Thymus (tissue), 11 donors: ENCODE results near the gene NOS1. TPM values are rescaled to one million over a fixed set of nuclear protein-coding genes. Genes with fewer than 3 reads are reported as not detected.

ENCODE experiments used
- DNase-seq, 9 donors: peaks; one replicate each; pipeline ENCODE4 v3.0.0-alpha.2; 2013; ENCODE audit warnings: low spot score in 9 of 9, low read depth in 6 of 9, missing footprints in 1 of 9
- H3K27ac ChIP-seq, 2 donors: one replicate each; pipeline ENCODE4 v1.5.1; 2013; ENCODE audit warnings: control low read depth in 1 of 2, low read depth in 1 of 2, low read length in 1 of 2, mild to moderate bottlenecking in 1 of 2, moderate library complexity in 1 of 2
- H3K27me3 ChIP-seq, 2 donors: one replicate each; pipeline ENCODE4 v1.5.1; 2013; ENCODE audit warnings: low read length in 1 of 2; ENCODE audit not compliant: control insufficient read depth in 2 of 2, insufficient read depth in 1 of 2
- H3K36me3 ChIP-seq, 2 donors: one replicate each; pipeline ENCODE4 v1.5.1; 2013; ENCODE audit warnings: low read length in 1 of 2, mild to moderate bottlenecking in 1 of 2, moderate library complexity in 1 of 2; ENCODE audit not compliant: control insufficient read depth in 2 of 2, insufficient read depth in 2 of 2
- H3K4me1 ChIP-seq, 2 donors: one replicate each; pipeline ENCODE4 v1.5.1; 2013; ENCODE audit warnings: low read length in 2 of 2; ENCODE audit not compliant: control insufficient read depth in 2 of 2, insufficient read depth in 2 of 2
- H3K4me3 ChIP-seq, 2 donors: one replicate each; pipeline ENCODE4 v1.5.1; 2013; ENCODE audit warnings: low read length in 2 of 2, control low read depth in 1 of 2, mild to moderate bottlenecking in 1 of 2
- H3K9me3 ChIP-seq, 2 donors: one replicate each; pipeline ENCODE4 v1.5.1; 2013; ENCODE audit warnings: low read length in 1 of 2, mild to moderate bottlenecking in 1 of 2; ENCODE audit not compliant: control insufficient read depth in 2 of 2, insufficient read depth in 1 of 2
- WGBS: extraction: QIAGEN DNeasy Blood & Tissue Kit; methylation state at CpG from one replicate; pipeline ENCODE4 v1.1.7; 2013; 5-methylcytosine and 5-hydroxymethylcytosine counted together
- polyA plus RNA-seq: library from polyadenylated mRNA; stranded (reverse); fragments of 200-250 nt; gene quantifications from one replicate; pipeline ENCODE4 v1.2.3, GENCODE V29; 2013
- total RNA-seq: library from RNA; stranded (reverse); fragments of 120-200 nt; gene quantifications from one replicate; pipeline ENCODE4 v1.2.4, GENCODE V29; 2013
- donor health status: healthy.

NOS1 gene
- total and polyA plus RNA-seq, 2 donors = 0.05 to 0.23 TPM

DNA sequence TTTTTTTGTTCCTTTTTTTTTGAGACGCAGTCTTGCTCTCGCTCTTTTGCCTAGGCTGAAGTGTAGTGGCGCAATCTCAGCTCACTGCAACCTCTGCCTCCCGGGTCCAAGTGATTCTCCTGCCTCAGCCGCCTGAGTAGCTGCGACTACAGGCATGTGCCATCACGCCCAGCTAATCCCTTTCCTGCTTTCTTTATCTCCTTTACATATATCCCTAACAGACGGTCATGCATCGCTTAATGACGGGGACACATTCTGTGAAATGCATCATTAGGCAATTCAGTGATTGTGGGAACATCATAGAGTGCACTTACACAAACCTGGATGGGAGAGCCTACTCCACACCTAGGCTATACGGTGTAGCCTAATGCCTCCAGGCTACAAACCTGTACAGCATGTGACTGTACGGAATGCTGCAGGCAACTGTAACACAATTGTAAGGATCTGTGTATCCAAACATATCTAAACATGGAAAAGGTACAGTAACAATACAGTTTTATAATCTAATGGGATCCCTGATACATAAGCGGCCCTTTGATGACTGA, 32.8 kb downstream of the NOS1 start:
- 88% methylated on average over 13 of the region's 13 CpGs for WGBS
- Histone ChIP-seq H3K27me3 (peaks cover 0 to 7% of the 10 kb centered on the region in 2 donors), H3K36me3 (no peaks in the 10 kb centered on the region), H3K27ac (no peak overlapping the region), H3K9me3 (no peaks in the 10 kb centered on the region), H3K4me3 (no peak overlapping the region), H3K4me1 (no peaks in the 10 kb centered on the region)
- no peak for DNase-seq

DNA sequence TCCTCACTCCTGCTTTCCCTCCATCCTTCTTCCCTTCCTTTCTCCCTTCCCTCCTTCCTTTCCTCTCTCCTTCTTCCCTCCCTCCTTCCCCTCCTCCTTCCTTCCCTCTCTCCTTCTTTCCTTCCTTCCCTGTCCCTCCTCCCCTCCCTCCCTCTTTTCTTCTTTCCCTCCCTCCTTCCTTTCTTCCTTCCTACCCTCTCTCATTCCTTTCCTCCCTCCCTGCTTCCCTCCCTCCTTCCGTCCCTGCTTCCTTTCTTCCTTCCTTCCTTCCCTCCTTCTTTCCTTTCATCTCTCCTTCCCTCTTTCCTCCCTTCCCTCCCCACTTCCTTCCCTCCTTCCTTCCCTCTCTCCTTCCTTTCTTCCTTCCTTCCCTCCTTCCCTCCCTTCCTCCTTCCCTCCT, 39.0 kb downstream of the NOS1 start:
- Histone ChIP-seq H3K4me3 (no peak overlapping the region), H3K27me3 (no peaks in the 10 kb centered on the region), H3K36me3 (no peaks in the 10 kb centered on the region), H3K27ac (no peak overlapping the region), H3K9me3 (no peaks in the 10 kb centered on the region), H3K4me1 (no peaks in the 10 kb centered on the region)
- 65% methylated on average over 1 of the region's 1 CpG for WGBS
- no peak for DNase-seq

DNA sequence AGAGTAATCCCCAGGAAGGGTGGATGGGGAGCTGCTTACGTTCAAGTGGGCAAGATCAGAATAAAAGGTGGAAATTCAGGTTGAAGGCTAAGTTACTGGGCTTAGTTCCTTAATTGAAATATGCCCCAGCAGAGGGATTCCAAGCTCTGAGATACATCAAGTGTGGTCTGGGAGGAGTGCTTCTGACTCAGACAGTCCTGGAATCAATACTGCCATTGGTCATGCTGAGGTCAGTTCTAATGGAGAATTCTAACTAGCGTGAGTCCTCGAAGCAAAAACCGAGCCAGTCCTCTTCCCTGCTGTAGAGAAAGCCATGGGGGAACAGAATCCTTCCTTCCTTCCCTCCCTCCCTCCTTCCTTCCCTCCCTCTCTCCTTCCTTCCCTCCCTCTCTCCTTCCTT, 39.9 kb downstream of the NOS1 start:
- no peaks in the 10 kb centered on the region for H3K4me1 ChIP-seq
- no peaks in the 10 kb centered on the region for H3K36me3 ChIP-seq
- no peak overlapping the region for H3K4me3 ChIP-seq
- H3K27me3 ChIP-seq = no peaks in the 10 kb centered on the region
- DNase-seq = no peak
- 87% methylated on average over 4 of the region's 4 CpGs for WGBS
- H3K9me3 ChIP-seq = no peaks in the 10 kb centered on the region
- H3K27ac ChIP-seq = no peak overlapping the region

DNA sequence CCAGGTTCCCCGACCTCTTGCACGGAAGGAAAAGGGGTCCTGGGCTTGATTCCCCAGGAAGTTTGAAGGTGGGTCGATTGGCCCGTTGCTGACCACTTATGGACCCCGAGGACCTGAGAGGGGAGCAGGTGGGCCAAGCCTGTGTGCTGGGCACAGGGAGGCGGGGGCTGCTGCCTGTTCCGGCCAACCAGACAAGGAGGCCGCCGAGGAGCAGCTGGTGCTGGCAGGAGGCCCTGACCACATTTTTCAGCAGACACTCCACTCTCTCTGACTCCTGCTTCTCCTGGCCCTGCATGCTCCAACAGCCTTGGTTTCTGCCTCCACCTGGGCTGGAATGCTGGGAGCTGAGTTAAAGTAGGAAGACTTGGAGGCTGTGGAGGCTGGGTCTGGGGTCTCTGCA, 42.8 kb downstream of the NOS1 start:
- no peaks in the 10 kb centered on the region for H3K9me3 ChIP-seq
- no peaks in the 10 kb centered on the region for H3K36me3 ChIP-seq
- 82% methylated on average over 9 of the region's 9 CpGs for WGBS
- no peak overlapping the region for H3K27ac ChIP-seq
- no peaks in the 10 kb centered on the region for H3K4me1 ChIP-seq
- no peak for DNase-seq
- H3K4me3 ChIP-seq = no peak overlapping the region
- no peaks in the 10 kb centered on the region for H3K27me3 ChIP-seq

DNA sequence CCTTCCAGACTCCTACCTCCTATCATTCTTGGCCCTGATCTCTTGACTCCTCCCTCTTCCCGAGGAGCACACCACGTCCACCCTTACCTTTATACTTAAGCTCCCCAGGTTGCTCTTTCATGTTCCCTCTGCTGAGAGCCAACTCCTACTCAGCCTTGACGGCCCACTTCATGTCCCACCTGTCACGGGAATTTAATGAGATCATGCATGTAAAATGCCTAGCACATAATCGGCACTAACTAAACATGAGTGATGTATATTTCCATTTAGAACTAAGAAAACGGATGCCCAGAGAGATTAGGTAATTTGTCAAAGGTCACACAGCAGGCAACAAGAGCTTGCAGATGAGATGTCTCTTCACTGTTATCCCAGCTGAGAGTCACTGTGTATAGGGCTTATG, 45.1 kb downstream of the NOS1 start:
- H3K36me3 ChIP-seq = no peaks in the 10 kb centered on the region
- H3K4me3 ChIP-seq = no peak overlapping the region
- WGBS = 85% methylated on average over 6 of the region's 6 CpGs
- no peaks in the 10 kb centered on the region for H3K4me1 ChIP-seq
- H3K27ac ChIP-seq = no peak overlapping the region
- no peak for DNase-seq
- H3K27me3 ChIP-seq = no peaks in the 10 kb centered on the region
- H3K9me3 ChIP-seq = no peaks in the 10 kb centered on the region

DNA sequence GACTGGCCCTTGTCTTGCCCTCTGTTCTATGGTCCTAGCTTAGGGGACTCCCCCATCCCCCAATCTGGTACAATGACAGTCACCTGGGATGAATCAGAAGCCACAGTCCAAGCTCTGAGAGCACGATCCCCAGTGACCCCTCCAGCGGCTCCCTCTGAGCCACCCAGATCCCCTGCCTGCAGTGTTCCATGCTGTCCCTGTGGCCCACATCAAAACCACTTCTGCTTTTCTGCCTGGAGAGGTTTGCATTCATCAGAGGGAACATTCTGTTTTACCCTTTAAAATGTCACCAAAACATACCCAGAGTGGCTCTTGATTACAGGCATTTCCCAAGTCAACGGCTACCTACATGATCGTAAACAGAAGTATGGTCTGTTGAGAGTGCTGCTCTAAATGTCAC, 47.5 kb downstream of the NOS1 start:
- Histone ChIP-seq H3K9me3 (no peaks in the 10 kb centered on the region), H3K4me1 (no peaks in the 10 kb centered on the region), H3K36me3 (no peaks in the 10 kb centered on the region), H3K27me3 (no peaks in the 10 kb centered on the region), H3K4me3 (no peak overlapping the region), H3K27ac (no peak overlapping the region)
- DNase-seq = no peak
- 8% methylated on average over 4 of the region's 4 CpGs for WGBS

DNA sequence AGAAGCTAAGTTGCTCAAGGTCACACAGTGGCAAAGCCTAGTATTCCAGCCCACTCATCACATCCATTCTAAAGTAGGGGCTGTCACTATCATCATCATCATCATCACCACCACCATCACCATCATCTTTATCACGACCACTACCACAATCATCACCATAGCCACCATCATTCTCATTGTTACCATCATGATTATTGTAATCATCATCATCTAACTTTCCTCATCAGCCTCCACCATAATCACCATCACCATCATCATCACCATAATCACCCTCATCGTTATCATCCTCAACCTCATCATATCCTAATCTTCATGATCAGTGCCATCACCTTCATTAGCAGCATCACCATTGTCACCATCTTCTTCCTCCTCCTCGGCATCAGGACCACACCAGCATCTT, 48.7 kb downstream of the NOS1 start:
- no peak overlapping the region for H3K4me3 ChIP-seq
- no peaks in the 10 kb centered on the region for H3K27me3 ChIP-seq
- H3K4me1 ChIP-seq = no peaks in the 10 kb centered on the region
- DNase-seq = no peak
- no peaks in the 10 kb centered on the region for H3K9me3 ChIP-seq
- WGBS = 85% methylated on average over 3 of the region's 3 CpGs
- no peaks in the 10 kb centered on the region for H3K36me3 ChIP-seq
- no peak overlapping the region for H3K27ac ChIP-seq

DNA sequence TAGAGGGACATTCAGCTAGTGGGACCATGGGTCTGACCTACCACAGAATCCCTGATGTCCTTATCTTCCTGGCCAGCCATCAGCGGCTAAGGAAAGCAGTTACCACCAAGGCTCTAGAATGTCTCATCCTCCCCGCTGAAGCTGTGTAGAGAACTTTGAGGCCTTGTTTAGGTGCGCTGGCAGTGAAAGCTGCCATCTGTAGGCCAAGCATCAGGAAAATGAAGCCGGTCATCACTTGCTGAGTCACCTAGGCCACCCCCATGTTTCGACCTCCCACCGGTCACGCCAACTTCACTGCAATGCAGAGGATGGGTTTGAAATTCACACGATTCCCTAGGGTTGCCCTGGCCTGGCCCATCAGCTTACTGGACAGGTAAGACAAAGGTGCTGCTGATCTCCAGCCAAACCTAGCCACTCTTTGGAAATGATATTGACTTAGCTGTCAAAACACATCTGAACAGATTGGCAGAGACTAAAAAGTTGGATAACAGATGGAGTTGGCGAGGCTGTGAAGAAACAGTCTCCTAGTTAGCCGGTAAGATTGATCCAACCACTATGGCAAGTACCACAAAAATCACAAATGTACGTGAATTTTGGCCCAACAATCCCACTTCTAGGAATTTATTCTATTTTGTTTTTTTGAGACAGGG, 52.0 kb downstream of the NOS1 start:
- Histone ChIP-seq H3K9me3 (no peaks in the 10 kb centered on the region), H3K4me3 (no peak overlapping the region), H3K4me1 (no peaks in the 10 kb centered on the region), H3K27ac (no peak overlapping the region), H3K27me3 (no peaks in the 10 kb centered on the region), H3K36me3 (no peaks in the 10 kb centered on the region)
- WGBS = 92% methylated on average over 11 of the region's 11 CpGs
- no peak for DNase-seq

DNA sequence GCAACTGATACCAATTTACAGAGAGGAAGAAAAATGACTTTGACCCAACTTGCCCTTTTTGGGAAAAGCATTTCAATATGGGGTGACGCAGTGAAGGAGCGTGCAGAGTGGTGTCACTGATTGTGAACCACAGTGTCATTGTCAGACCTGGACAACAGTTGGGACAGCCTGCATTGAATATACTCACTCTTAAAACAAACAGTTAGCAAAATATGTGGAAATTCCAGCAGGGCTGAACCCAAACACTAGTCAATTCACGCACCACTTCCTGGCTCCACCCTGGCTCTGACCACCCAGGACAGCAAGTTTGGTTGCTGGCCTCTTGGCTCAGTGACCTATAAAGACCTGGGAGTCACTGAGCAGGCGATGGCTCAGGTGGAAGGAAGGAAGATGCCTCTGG, 61.3 kb downstream of the NOS1 start:
- H3K4me1 ChIP-seq = no peaks in the 10 kb centered on the region
- no peak overlapping the region for H3K27ac ChIP-seq
- H3K36me3 ChIP-seq = no peaks in the 10 kb centered on the region
- 71% methylated on average over 4 of the region's 4 CpGs for WGBS
- DNase-seq = no peak
- no peaks in the 10 kb centered on the region for H3K9me3 ChIP-seq
- H3K27me3 ChIP-seq = no peaks in the 10 kb centered on the region
- no peak overlapping the region for H3K4me3 ChIP-seq
